HG02981 (cell line): ENCODE measurements around the gene TMC4.

Experiments used
- ATAC-seq: cut with Tn5 transposase; IDR thresholded peaks from one replicate; pipeline ENCODE4 v1.9.1; 2021; ENCODE audit warnings: mild to moderate bottlenecking, moderate library complexity; ENCODE audit not compliant: unreplicated experiment

Gene TMC4

GRCh38 chr19:54136086-54136863, 36.7 kb downstream of the TMC4 start:
- ATAC-seq = no peak

DNA sequence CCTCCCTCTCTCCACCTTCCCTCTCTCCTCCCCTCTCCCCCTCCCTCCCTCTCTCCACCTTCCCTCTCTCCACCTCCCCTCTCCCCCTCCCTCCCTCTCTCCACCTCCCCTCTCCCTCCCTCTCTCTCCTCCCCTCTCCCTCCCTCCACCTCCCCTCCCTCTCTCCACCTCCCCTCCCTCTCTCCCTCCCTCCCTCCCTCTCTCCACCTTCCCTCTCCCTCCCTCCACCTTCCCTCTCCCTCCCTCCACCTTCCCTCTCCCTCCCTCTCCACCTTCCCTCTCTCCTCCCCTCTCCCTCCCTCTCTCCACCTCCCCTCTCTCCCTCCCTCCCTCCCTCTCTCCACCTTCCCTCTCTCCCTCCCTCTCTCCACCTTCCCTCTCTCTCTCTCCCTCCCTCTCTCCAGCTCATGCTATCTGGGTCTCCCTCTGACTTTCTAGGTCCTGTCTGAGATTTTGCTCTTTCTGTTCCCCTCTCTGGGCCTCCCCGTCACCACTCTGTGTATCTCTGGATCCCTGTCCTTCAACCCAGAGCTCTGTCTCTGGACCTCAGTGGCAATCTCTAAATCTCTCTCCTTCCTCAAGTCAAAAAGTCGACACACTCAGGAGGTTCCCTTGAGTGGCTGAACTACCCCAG, 38.9 kb downstream of the TMC4 start:
- no peak for ATAC-seq

GRCh38 chr19:54133312-54133956, 39.5 kb downstream of the TMC4 start:
- no peak for ATAC-seq

DNA sequence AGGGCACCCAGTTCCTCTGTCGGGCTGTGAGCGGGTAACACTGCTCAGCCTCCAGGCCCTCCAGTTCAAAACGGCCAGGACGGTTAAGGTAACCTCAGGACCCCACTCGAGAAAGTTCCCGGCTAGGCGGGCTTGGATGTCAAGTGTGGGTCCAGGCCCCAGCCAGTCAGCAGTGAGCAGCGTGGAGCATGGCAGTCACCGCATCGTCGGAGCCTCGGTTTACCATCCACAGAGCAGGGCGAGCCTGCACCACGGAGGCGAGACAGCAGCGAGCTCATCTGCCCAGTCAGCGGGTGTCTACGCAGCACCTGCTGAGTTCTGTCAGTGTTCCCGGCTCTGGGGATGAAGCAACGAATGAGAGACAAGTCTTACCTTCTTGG, 43.4 kb downstream of the TMC4 start:
- no peak for ATAC-seq

- ATAC-seq = no peak
These were observed 44.0 kb downstream of the TMC4 start for GRCh38 chr19:54128796-54129616.

GRCh38 chr19:54128441-54128725, 44.6 kb downstream of the TMC4 start:
- ATAC-seq = no peak

DNA sequence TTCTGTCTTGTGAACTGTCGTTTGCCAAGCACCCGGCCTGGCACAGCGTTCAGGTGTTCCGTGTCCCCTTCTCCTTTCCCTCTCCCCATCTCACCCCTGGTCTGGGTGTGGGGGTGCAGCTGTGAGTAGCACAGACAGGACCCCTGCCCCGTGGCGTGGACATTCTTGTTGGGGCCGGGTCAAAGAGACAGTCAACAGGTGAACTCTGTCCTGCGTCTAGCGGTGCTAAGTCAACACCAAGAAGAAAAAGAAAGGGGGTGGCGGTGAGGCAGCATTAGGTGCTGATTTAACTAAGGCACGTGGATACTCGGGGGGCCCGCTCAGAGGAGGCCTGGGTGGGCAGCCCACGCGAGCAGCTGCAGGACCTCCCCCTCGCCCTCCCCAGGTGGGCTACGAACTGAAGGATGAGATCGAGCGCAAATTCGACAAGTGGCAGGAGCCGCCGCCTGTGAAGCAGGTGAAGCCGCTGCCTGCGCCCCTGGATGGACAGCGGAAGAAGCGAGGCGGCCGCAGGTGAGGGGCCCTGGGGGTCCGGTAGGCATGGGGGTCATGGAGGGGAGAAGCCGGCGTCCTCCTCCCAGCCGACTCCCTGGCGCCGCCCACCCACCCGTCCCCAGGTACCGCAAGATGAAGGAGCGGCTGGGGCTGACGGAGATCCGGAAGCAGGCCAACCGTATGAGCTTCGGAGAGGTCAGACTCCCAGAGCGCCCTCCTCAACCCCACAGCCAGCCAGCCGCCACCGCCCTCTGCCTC, 45.1 kb downstream of the TMC4 start:
- no peak for ATAC-seq

- no peak for ATAC-seq
These were observed 47.2 kb downstream of the TMC4 start for GRCh38 chr19:54125713-54126112.

DNA sequence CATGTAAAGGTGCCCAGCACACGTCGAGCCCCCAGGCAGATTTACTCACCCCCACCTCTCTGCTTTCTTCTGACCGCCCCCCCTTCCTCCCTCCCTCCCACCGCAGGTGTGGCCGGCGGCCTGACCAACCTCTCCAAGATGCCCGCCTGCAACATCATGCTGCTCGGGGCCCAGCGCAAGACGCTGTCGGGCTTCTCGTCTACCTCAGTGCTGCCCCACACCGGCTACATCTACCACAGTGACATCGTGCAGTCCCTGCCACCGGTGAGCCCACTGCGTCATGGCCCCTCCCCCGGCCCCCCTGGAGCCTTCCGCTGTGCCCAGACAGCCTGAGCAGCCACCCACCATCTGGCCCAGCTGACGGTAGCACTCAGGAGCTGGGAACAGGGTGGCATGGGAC, 48.6 kb downstream of the TMC4 start:
- ATAC-seq = no peak

DNA sequence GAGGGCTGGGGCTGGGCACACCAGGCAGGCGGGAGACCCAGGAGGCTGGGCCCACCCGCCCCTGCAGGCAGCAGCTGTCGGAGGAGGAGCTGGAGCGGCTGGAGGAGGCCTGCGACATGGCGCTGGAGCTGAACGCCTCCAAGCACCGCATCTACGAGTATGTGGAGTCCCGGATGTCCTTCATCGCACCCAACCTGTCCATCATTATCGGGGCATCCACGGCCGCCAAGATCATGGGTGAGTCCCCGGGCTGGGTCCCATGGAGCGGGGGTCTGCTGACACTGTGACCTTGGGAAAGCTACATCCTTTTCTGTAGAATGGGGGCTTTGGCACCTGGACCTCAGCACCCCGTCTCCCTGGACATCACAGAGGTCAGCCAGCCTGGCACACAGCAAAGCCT, 49.3 kb downstream of the TMC4 start:
- no peak for ATAC-seq

DNA sequence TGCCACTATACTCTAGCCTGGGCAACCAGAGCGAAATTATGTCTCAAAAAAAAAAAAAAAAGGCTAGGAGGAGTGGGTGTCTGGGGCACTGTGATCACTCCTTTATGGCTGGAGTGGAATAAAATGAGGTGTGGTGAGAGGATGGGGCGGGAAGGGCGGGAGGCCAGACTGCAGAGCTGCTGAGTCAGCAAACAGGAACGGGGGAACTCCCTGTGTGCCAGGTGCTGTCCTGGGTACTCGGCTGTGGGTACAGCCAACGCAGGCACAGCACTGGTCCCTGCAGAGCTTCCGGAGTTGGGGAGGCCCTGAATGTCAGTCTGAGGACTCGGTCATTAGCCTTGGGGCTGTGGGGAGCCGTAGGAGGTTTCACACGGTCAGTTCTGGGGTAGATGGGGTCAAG, 51.7 kb downstream of the TMC4 start:
- no peak for ATAC-seq

DNA sequence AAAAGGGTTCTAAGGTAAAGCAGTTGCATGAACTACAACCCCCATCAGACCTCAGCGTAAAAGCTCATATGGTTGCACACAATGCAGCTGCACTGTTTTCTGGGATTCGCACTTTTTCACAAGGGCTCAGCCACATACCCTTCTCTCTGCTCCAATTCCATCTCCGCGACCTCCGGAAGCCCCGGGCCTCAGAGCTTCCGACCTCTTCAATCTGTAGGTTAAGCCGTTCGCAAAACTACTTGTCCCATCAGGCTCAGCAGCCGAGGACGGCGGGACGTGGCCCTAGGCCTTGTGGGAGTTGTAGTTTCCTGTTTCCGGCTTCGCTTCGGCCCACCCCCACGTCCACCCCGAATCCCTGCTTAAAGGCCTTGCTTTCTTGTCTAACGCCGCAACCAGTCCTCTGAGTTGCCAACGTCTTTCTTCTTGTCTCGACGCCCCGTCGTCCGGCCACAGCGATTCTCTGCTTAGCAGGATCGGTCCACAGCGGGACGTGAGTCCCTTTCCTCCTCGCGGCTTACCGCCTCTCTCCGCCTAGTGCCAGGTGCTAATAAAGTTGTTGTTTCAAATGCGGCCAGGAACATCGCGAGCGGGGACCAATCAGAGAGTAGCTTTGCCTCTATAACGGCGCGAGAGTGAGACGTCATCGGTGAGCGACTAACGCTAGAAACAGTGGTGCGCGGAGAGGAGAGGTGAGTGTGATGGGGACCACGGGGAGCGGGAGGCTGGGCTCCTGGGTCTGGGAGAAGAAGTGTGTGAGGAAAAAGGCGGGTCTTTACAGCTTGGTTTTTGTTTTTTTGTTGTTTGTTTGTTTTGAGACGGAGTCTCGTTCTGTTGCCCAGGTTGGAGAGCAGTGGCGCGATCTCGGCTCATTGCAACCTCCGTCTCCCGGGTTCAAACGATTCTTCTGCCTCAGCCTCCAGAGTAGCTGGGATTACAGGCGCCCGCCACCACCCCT, 57.6 kb downstream of the TMC4 start, which contains the start of the genes PRPF31 and TFPT:
PRPF31 (plus strand) TSS at position 646 of the 955 bp plus-strand sequence. CDS start 2,525 bp downstream, outside the sequence.
TFPT (minus strand) TSS at position 549 of the 955 bp plus-strand sequence; CDS start at position 161, 388 bp downstream.
- ATAC-seq = peak; percentile 71

DNA sequence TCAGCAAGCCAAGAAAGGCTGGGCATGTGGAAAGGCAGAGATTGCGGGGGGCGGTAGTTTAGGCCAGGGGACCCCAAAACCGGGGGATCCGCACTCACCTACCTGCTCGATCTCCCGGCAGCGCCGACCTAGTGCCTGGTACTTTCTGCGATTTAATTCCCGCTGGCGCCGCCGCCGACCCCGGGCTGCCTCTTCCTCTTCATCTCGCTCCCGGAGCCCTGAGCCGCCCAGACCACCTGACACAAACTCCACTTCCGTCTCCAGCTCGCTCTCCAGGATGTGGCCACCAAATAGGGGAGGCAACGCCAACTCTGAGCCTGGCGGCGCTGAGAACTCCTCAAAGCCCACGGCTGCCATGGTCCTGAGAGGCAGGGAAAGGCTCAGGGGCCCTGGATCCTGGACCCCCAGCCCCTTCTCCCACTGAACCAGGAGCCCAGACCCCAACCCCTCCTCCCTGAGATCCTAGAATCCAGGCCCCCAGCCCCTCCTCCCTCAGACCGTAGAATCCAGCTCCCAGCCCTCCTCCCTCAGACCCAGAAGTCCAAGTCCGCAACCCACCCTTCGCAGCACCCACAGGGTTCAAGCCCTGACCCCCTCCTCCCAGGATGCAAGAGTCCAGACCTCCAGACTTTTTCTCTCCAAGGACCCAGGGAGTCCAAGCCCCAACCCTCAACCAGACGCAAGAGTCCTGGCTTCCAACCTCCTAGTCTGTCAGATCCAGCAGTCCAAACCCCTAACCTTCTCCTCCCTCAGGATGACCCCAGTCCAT, 58.4 kb downstream of the TMC4 start:
- no peak for ATAC-seq
